Esophagus (tissue), 2 donors: Measurements from ENCODE around the gene GPATCH8. TPM values are rescaled to one million over a fixed set of nuclear protein-coding genes. Genes with fewer than 3 reads are reported as not detected.

Experiments used
- H3K27ac ChIP-seq, 2 donors: one replicate each; pipeline ENCODE4 v1.5.1; 2013; ENCODE audit warnings: low read depth in 2 of 2, mild to moderate bottlenecking in 2 of 2, inconsistent platforms in 1 of 2, low read length in 1 of 2, moderate library complexity in 1 of 2
- H3K27me3 ChIP-seq, 2 donors: one replicate each; pipeline ENCODE4 v1.6.1; 2013; ENCODE audit warnings: low read length in 2 of 2, control low read depth in 1 of 2, mild to moderate bottlenecking in 1 of 2; ENCODE audit not compliant: insufficient read depth in 2 of 2, control insufficient read depth in 1 of 2
- H3K36me3 ChIP-seq, 2 donors: one replicate each; pipeline ENCODE4 v1.6.1; 2013; ENCODE audit warnings: low read length in 1 of 2; ENCODE audit not compliant: control insufficient read depth in 2 of 2, insufficient read depth in 2 of 2
- H3K4me1 ChIP-seq, 2 donors: one replicate each; pipeline ENCODE4 v1.6.1; 2013; ENCODE audit warnings: low read length in 1 of 2; ENCODE audit not compliant: control insufficient read depth in 2 of 2, insufficient read depth in 2 of 2
- H3K4me3 ChIP-seq, 2 donors: one replicate each; pipeline ENCODE4 v1.5.1; 2013; ENCODE audit warnings: low read length in 2 of 2, mild to moderate bottlenecking in 2 of 2, low read depth in 1 of 2, moderate library complexity in 1 of 2
- H3K9me3 ChIP-seq, 2 donors: one replicate each; pipeline ENCODE4 v1.6.1; 2013; ENCODE audit warnings: mild to moderate bottlenecking in 2 of 2, low read depth in 1 of 2, low read length in 1 of 2, moderate library complexity in 1 of 2; ENCODE audit not compliant: control insufficient read depth in 2 of 2, insufficient read depth in 1 of 2
- whole genome bisulfite sequencing, 2 donors: extraction: QIAGEN DNeasy Blood & Tissue Kit; methylation state at CpG; one replicate each; pipeline ENCODE4 v1.1.7; 2013; 5-methylcytosine and 5-hydroxymethylcytosine counted together
- polyA plus RNA-seq, 2 donors: library from polyadenylated mRNA; stranded (reverse); fragments of 200-250 nt; gene quantifications; one replicate each; pipeline ENCODE4 v1.2.3, GENCODE V29; 2013
- donor health status: healthy with polysubstance abuse.
- donor health status: Bipolar disorder and iron deficiency.

Gene GPATCH8
- polyA plus RNA-seq, 2 donors: 7.9 to 12.8 TPM

- no peak overlapping the region for H3K27ac ChIP-seq
Measured at GRCh38 chr17:44360826-44361225, 142.4 kb downstream of the GPATCH8 start.

GRCh38 chr17:44360144-44360533 is 143.1 kb downstream of the GPATCH8 start:
- Histone ChIP-seq H3K36me3 (no peaks in the 10 kb centered on the region), H3K4me1 (no peaks in the 10 kb centered on the region)
- 46 to 59% methylated on average over 6 of the region's 6 CpGs for WGBS, 2 donors

More at GRCh38 chr17:44360826-44361225, 142.4 kb downstream of the GPATCH8 start:
- H3K4me3 ChIP-seq: no peak overlapping the region
- WGBS, 2 donors: 48 to 57% methylated on average over 5 of the region's 5 CpGs
- no peaks in the 10 kb centered on the region for H3K4me1 ChIP-seq
- H3K27me3 ChIP-seq: no peaks in the 10 kb centered on the region
- H3K9me3 ChIP-seq: no peaks in the 10 kb centered on the region
- H3K36me3 ChIP-seq: no peaks in the 10 kb centered on the region

GRCh38 chr17:44359458-44360143 is 143.6 kb downstream of the GPATCH8 start:
- no peaks in the 10 kb centered on the region for H3K36me3 ChIP-seq
- H3K27me3 ChIP-seq: no peaks in the 10 kb centered on the region
- WGBS, 2 donors: 80 to 90% methylated on average over 14 of the region's 14 CpGs
- no peak overlapping the region for H3K4me3 ChIP-seq
- H3K9me3 ChIP-seq: no peaks in the 10 kb centered on the region
- no peak overlapping the region for H3K27ac ChIP-seq
- no peaks in the 10 kb centered on the region for H3K4me1 ChIP-seq

More at GRCh38 chr17:44360144-44360533, 143.1 kb downstream of the GPATCH8 start:
- no peaks in the 10 kb centered on the region for H3K9me3 ChIP-seq
- H3K27ac ChIP-seq: no peak overlapping the region
- H3K27me3 ChIP-seq: no peaks in the 10 kb centered on the region
- no peak overlapping the region for H3K4me3 ChIP-seq

- Histone ChIP-seq H3K27me3 (no peaks in the 10 kb centered on the region), H3K4me1 (no peaks in the 10 kb centered on the region), H3K36me3 (no peaks in the 10 kb centered on the region), H3K4me3 (no peak overlapping the region), H3K27ac (no peak overlapping the region), H3K9me3 (no peaks in the 10 kb centered on the region)
- WGBS, 2 donors: 58 to 67% methylated on average over 6 of the region's 6 CpGs
Measured at GRCh38 chr17:44359006-44359405, 144.2 kb downstream of the GPATCH8 start.

GRCh38 chr17:44358066-44358465 is 145.1 kb downstream of the GPATCH8 start:
- H3K36me3 ChIP-seq: no peaks in the 10 kb centered on the region
- WGBS, 2 donors: 84 to 85% methylated on average over 9 of the region's 9 CpGs
- H3K9me3 ChIP-seq: no peaks in the 10 kb centered on the region
- no peak overlapping the region for H3K27ac ChIP-seq
- H3K4me3 ChIP-seq: no peak overlapping the region
- H3K27me3 ChIP-seq: no peaks in the 10 kb centered on the region
- H3K4me1 ChIP-seq: no peaks in the 10 kb centered on the region

GRCh38 chr17:44356241-44356640 is 147.0 kb downstream of the GPATCH8 start:
- peaks cover 8 to 18% of the 10 kb centered on the region in 2 donors for H3K36me3 ChIP-seq
- WGBS, 2 donors: 66 to 75% methylated on average over 11 of the region's 11 CpGs
- H3K27ac ChIP-seq: no peak overlapping the region
- H3K4me3 ChIP-seq: no peak overlapping the region
- no peaks in the 10 kb centered on the region for H3K9me3 ChIP-seq
- no peaks in the 10 kb centered on the region for H3K4me1 ChIP-seq
- no peaks in the 10 kb centered on the region for H3K27me3 ChIP-seq

GRCh38 chr17:44355642-44356099 is 147.5 kb downstream of the GPATCH8 start:
- WGBS, 2 donors: 80 to 83% methylated on average over 17 of the region's 17 CpGs
- Histone ChIP-seq H3K4me3 (no peak overlapping the region), H3K27me3 (no peaks in the 10 kb centered on the region), H3K27ac (no peak overlapping the region), H3K4me1 (peaks cover 0 to under 1% of the 10 kb centered on the region in 2 donors), H3K9me3 (no peaks in the 10 kb centered on the region), H3K36me3 (peaks cover 11 to 23% of the 10 kb centered on the region in 2 donors)

- H3K27ac ChIP-seq: no peak overlapping the region
- peaks cover 0 to 2% of the 10 kb centered on the region in 2 donors for H3K4me1 ChIP-seq
- no peaks in the 10 kb centered on the region for H3K27me3 ChIP-seq
- H3K9me3 ChIP-seq: no peaks in the 10 kb centered on the region
- H3K4me3 ChIP-seq: peak overlapping the region; percentile 6 to 12
- H3K36me3 ChIP-seq: peaks cover 16 to 30% of the 10 kb centered on the region in 2 donors
- WGBS, 2 donors: 44 to 55% methylated on average over 72 to 77 of the region's 77 CpGs
Measured at GRCh38 chr17:44354582-44355561, 148.3 kb downstream of the GPATCH8 start.

GRCh38 chr17:44353672-44354331 is 149.4 kb downstream of the GPATCH8 start:
- Histone ChIP-seq H3K4me3 (peak overlapping the region; percentile 12 to 16), H3K36me3 (peaks cover 16 to 40% of the 10 kb centered on the region in 2 donors), H3K9me3 (no peaks in the 10 kb centered on the region), H3K4me1 (peaks cover 0 to 12% of the 10 kb centered on the region in 2 donors), H3K27ac (peak overlapping the region; percentile 30 to 43), H3K27me3 (no peaks in the 10 kb centered on the region)
- 35 to 37% methylated on average over 32 to 98 of the region's 98 CpGs for WGBS, 2 donors
